ENCODE results near the gene CFAP65. TPM values are rescaled to one million over a fixed set of nuclear protein-coding genes. Genes with fewer than 3 reads are reported as not detected.

The CFAP65 gene
- total and polyA plus RNA-seq, 10 donors = 0.28 TPM; not detected in 9

DNA sequence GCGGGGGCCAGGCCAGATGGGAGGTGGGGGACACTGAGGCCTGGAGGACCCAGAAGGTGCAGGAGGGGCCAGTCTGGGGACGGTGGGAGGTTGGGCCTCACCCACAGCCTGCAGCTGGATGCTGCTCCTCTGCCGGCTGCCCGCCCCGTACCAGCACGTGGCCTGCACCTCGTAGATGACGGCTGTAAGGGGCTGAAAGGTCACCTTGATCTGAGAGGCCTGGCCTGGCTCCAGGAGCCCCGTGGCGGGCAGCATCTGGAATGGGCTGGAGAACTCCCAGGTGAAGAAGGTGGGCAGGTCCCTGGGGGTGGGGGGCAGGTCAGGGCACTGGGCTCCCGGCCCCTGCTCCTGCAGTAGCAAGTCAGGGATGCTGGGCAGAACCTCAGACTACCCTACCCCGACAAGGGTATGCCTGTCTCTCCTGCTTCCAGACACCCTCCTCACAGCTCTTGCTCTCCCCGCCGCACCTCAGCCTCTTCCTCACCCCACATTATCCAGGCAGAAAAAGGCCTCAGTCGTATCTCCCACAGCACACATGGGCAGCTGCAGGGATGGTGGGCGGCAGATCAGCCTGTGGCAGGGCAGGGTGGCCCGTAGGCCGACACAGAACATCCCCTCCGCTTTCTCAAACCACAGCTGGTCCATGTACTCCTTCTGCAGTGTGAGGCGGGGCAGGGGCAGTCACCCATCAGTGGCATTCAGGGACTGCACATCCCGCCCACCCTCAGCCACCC is 10.1 kb downstream of the CFAP65 start:
- WGBS, 5 donors = 77 to 84% (median 79%) methylated on average over 10 to 21 of the region's 21 CpGs

GRCh38 chr2:219030177-219030940 is 11.0 kb downstream of the CFAP65 start:
- intact Hi-C loops (cut with DNase I; ENCODE audit: low total_unique reads) = no loop called here
- no peak overlapping the region for H3K4me3 ChIP-seq
- H3K27ac ChIP-seq = no peak overlapping the region
- peaks cover 0 to 64% (median 12%) of the 10 kb centered on the region in 7 donors for H3K27me3 ChIP-seq (replicated peaks in 1 of 7)
- 79 to 87% (median 79%) methylated on average over 11 to 16 of the region's 16 CpGs for WGBS, 5 donors
- no peak for DNase-seq
- no peak for TF ChIP-seq POLR2AphosphoS5 (IDR thresholded peaks at IDR 0.05)
- TF ChIP-seq CTCF (IDR thresholded peaks at IDR 0.05 in 8 of 11, conservative IDR thresholded peaks at IDR 0.05 in 3 of 11) = no peak
- TF ChIP-seq POLR2A (IDR thresholded peaks at IDR 0.05) = no peak
- no peaks in the 10 kb centered on the region for H3K4me1 ChIP-seq
- H3K9me3 ChIP-seq = no peaks in the 10 kb centered on the region
- no peaks in the 10 kb centered on the region for H3K36me3 ChIP-seq

More for the DNA sequence above, 10.1 kb downstream of the CFAP65 start:
- Histone ChIP-seq H3K27me3 (replicated peaks in 1 of 7) (peaks cover 0 to 72% (median 12%) of the 10 kb centered on the region in 7 donors), H3K4me3 (no peak overlapping the region), H3K4me1 (no peaks in the 10 kb centered on the region), H3K36me3 (no peaks in the 10 kb centered on the region), H3K9me3 (no peaks in the 10 kb centered on the region), H3K27ac (no peak overlapping the region)
- TF ChIP-seq POLR2AphosphoS5 (IDR thresholded peaks at IDR 0.05) (no peak), POLR2A (IDR thresholded peaks at IDR 0.05) (no peak), CTCF (IDR thresholded peaks at IDR 0.05 in 8 of 11, conservative IDR thresholded peaks at IDR 0.05 in 3 of 11) (no peak)
- no peak for DNase-seq
- intact Hi-C loops (cut with DNase I; ENCODE audit: low total_unique reads) = no loop called here

DNA sequence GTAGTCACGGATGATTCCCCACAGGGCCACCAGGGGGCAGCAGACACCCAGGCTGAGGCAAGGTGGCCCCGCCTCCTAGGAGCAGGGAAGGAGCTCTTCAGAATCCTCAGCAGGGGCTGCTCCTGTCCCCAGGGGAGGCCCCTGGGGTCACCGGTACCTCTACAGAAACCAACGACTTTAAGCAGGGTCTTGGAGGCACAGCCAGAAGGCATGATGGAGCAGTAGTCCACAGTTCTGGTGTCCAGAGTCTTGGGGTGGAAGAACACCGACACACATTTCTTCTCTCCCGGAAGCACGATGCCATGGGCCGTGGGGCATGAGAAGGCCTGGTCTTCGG is 11.5 kb downstream of the CFAP65 start:
- peak; percentile 92 for DNase-seq
- Histone ChIP-seq H3K36me3 (no peaks in the 10 kb centered on the region), H3K9me3 (no peaks in the 10 kb centered on the region), H3K4me3 (no peak overlapping the region), H3K27me3 (replicated peaks in 1 of 7) (peaks cover 0 to 58% (median 12%) of the 10 kb centered on the region in 7 donors), H3K27ac (no peak overlapping the region), H3K4me1 (no peaks in the 10 kb centered on the region)
- WGBS, 5 donors = 39 to 59% (median 42%) methylated on average over 5 to 9 of the region's 9 CpGs
- intact Hi-C loops (cut with DNase I; ENCODE audit: low total_unique reads) = no loop called here
- TF ChIP-seq CTCF (IDR thresholded peaks at IDR 0.05 in 8 of 11, conservative IDR thresholded peaks at IDR 0.05 in 3 of 11) (peak; percentile 58 to 95 (median 93)), POLR2A (IDR thresholded peaks at IDR 0.05) (no peak)

All from spleen (tissue), 11 donors.